ENCODE measurements around the gene HOOK1.
"Not testable (repeated sequence)": the region's sequence is repeated elsewhere in the genome, so short reads cannot be mapped to it uniquely, and the experiment has no call there.

Gene HOOK1

DNA sequence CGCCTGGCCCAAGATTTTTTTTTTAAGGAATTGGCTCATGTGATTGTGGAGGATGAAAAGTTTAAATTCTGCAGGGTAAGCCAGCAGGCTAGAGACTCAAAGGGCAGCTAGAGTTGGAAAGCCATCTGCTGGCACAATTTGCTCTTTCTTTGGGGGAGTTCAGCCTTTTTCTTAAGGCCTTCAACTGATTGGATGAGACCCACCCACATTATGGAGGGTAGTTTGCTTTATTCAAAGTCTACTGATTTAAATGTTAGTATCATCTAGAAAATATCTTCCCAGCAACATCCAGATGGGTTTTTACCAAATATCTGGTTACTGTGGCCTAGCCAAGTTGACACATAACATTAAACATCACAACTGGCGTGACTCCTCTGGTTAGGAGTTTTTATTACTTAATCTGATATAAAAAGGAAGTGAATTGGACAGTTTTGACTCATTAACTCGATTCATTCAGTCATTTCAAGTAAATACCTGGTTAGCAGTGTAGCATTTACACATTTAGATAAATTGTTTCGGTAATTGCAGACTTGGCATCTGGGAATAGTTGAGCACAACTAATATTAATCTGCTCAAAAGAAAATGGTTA is 12.4 kb downstream of the HOOK1 start:
- no peak for DNase-seq

DNA sequence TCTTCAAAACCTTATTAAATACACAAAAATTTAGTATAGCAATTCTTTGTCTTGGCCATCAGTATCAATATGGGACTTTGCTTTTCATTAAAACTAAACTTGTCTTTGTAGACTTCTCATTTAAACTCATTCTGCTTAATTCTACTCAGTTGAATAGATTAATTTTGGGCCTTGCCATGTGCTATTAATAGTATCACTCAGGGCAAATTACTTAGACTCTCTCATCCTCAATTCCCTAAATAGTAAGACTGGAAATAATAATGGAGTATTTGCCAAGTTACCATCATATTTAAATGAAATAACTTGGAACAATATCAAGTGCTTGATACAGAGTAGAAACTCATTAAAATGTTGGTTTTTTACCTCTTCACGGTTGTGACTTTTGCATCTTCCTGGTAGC is 13.4 kb downstream of the HOOK1 start:
- DNase-seq = no peak

DNA sequence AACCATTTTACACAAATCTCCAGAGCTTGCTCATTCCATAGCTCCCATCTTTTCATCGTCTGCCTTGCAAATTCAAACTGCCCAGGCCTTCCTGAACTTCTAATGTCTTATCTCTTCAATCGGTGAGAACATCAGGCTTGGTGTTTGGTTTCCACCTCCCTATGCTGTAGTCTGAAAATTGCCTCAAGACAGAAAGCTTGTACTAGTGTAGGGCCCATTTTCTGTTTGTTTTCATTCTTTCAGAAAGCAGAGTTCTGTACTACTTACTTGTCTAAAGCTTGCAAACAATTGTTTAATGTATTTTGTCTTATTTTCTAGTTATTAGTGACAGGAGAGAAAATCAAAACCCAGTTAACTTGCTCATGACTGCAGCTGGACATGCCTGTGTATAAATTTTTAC is 16.8 kb downstream of the HOOK1 start:
- DNase-seq = no peak

DNA sequence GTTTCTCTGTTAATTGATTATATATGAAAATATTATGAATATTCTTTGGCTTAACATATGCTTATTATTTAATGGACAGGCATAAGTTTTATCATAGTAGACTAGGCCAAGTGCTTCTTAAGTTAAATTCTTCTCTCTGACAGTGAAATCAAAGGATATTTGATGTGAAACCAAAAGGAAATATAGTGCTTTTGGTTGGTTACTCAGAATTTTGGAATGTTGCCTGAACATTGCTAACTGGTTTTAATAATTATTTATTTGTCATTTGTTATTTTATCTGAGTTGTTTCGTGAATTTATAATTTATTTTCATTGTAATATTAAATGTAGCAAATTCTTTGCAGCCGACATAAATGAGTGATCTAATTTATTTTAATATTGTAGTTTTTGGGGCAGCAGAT is 18.3 kb downstream of the HOOK1 start:
- DNase-seq = peak; percentile 37

DNA sequence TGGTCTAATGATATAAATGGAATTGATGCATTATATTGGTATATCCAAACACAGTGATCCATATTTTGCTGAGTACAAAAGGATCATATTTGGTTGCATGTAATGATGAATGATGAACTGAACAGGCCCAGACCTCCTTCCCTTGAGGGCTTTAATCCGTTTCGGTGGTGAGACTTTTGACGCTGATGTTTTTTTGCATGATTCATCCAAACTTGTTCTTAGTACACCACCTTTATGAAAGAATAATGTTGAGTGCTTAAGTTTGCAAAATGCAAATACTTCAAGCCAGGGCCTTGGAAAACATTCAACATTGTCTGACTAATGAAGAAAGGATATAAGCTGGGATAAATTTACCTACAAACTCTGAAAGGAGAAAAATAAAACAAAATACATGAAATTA is 19.2 kb downstream of the HOOK1 start:
- no peak for DNase-seq

DNA sequence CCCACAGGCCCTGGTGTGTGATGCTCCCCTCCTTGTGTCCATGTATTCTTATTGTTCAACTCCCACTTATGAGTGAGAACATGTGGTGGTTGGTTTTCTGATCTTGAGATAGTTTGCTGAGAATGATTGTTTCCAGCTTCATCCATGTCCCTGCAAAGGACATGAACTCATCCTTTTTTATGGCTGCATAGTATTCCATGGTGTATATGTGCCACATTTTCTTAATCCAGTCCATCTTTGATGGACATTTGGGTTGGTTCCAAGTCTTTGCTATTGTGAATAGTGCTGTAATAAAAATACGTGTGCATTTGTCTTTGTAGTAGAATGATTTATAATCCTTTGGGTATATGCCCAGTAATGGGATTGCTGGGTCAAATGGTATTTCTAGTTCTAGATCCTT is 23.1 kb downstream of the HOOK1 start:
- DNase-seq = not testable (repeated sequence)

DNA sequence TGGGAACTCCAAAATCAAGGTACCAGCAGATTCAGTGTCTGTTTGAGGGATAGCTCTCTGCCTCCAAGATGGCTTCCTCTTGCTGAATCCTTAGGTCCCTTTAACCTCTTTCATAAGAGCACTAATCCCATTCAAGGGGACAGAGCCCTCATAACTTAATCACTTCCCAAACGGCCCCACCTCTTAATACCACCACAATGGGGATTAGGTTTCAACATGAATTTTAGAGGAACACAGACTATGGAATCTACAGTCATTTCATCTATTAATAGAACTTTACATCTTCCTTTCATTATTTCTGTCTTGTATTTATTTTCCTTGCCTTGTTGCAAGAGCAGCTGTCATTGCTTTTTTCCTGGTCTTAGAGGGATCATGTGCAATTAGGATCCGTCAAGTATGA is 30.3 kb downstream of the HOOK1 start:
- no peak for DNase-seq

DNA sequence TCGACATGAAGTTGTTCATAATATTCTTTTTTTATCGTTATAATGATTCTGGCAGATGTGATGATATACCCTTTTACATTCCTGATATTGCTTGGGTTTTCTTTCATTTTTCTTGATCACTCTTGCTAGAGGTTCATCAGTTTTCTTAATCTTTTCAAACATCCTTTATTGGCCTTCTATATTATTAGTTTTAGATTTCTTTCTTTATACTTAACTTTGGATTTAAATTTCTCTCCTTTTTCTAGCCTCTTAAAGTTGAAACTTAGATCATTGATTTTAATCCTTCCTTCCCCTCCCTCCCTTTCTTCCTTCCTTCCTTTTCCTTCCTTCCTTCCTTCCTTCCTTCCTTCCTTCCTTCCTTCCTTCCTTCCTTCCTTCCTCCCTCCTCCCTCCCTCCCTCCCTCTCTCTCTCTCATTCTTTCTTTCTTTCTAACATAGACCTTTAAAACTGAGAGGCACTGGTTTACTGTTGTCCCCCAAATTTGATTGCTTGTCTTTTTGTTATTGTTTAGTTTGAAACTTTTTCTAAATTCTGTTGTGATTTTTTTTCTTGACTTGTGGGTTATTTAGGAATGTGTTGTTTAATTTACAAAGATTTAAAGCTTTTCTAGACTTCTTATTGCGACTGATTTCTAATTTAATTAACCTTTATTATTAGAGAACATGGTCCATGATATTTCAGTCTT is 31.6 kb downstream of the HOOK1 start:
- DNase-seq = no peak

DNA sequence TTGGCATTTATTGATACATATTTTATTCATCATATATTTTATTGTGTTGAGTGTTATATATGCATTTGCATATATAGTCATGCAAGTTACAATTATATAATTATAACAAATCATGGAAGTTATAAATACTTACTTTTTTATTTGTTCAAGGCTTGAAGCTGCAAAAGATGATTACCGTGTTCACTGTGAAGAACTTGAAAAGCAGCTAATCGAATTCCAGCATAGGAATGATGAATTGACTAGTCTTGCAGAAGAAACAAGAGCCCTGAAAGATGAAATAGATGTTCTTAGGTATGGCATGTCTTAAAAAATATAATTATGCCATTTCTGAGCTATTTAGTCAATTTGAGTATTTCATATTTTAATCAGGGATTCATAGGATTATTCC is 32.1 kb downstream of the HOOK1 start:
- no peak for DNase-seq

DNA sequence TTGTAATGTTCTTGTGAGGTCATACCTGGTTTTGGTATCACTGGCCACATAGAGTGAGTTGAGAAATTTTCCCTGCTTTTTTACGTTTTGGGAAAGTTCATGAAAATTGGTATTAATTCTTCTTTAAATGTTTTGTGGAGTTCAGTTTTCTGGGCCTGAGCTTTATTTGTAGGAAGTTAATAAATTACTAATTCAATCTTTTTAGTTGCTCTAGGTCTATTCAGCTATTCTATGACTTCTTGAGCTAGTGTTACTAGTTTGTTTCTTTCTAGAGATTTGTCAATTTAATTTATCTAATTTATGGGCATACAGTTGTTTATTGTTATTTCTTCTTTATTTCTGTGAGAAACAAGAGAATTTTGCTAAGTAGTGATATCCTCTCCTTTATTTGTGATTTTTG is 37.4 kb downstream of the HOOK1 start:
- no peak for DNase-seq

DNA sequence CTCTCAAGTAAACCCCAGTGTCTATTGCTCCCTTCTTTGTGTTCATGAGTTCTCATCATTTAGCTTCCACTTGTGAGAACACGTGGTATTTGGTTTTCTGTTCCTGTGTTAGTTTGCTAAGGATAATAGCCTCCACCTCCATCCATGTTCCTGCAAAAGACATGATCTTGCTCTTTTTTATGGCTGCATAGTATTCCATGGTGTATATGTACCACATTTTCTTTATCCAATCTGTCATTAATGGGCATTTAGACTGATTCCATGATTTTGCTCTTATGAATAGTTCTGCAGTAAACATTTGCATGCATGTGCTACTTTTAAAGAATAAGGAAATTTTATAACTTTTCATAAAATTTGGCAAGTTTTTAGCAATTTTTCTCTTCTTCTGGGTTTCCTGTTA is 40.5 kb downstream of the HOOK1 start:
- DNase-seq = not testable (repeated sequence)

DNA sequence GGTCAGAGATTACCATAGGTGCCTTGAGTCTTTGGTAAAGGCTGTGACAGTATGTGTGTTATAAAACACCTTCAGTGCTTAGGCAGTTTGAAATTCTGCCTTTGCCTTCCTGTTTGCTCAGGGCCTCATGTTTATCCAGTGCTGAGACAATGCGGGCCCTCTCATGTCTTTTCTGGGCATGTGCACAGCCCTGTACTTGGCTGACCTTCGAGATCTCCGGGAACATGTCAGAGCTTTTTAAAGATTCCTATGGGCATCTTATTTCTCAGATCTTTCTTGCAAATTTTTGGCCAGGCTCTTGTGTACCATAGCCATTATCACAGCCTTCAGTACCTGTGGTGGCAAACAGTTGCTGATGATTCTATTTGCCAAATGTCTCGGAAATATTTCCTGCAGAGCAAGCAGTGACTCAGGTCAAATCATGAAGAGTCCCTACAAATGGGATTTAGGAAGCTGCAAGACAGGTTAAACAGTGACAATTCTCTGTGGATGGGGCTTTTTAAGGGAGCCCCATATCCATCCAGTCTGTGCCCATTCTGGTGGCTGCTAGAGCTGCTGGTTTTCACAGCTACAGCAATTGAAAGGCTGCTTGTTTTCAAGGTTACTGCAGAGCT is 42.1 kb downstream of the HOOK1 start:
- no peak for DNase-seq

DNA sequence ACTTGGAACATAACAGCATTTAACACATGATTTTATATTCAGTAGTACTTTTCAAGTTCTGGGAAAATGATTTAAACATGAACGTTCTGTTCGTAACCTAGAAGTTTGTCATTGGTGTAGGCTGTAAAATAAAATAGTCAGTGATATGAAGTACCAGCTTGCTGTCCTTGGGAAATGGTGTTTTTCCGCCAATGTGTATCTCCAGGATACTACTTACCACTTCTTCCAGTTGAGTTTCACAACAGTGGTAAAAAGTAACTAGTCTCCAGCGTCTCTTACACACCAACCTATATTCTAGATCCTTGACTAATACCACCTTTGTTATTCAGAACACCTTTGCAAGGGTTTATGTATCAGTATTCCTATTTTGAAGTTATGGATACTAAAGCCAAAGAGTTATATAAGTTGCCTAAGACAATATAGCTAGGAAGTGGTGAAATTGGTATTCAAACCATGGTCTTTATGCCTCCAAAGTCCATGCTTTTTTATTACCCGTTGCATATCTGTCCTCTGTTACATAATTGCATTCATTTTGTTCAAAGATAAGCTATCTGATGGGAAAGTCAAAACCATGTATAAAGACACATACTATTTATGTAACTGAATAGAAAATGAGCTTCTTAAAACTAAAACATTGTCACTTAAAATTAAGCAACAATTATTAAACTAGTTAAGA is 43.1 kb downstream of the HOOK1 start:
- no peak for DNase-seq

DNA sequence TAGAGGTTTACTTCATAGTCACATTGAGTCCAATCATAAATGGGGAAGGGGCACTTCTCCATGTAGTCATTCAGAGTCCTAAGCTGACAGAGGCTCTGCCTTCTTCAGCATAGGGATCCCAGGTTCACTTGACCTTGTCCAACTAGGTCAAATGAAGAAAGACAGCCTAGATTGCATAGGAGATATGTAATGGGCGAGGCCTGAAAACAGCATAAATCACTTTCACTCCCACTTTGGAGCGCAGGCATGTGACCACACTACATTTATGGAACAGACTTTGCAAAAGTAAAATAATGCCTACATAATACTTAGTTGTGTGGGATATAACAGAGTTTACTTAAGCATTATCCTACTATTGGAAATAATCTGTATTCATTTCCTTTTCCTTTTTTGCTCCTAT is 51.7 kb downstream of the HOOK1 start:
- DNase-seq = no peak

DNA sequence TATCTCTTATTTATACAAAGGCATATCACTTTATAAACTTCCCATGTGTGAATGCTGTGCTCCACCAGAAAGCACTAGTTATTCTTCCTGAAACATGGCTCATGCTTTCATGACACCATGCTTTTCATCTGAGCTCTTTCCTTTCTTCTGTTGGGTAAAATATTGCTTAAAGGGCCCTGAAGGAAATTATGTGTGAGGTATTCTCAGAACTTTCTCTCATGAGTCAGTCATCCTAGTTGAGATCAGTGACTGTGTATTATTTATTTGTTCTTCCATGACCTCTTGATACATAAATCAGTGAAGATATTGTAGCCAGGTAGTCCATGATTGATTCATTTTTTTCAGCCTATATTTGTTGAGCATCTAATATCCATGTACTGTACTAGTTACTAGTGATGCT is 57.0 kb downstream of the HOOK1 start:
- DNase-seq = no peak

DNA sequence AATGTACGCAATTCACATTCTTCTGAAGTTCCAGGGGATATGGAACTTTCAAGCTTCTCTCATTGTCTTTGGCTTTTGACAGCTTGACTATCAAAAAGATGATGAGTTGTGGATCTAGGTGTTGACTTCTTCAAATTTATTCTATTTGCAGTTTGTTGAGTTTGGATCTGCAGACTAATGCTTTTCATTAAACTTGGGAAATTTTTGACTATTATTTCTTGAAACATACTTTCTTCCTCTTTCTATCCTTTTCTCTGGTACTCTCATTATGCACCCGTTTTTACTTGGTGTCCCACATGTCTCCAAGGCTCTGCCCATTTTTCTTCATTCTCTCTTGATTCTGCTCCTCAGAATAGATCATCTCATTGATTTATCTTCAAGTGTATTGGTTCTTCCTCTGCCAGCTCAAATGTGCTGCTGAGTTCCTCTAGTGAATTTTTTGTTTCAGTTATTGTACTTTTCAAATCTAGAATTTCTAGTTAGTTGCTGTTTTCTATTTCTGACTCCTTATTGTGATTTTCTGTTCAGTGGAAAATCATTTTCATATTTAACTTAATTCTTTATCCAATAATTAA is 62.4 kb downstream of the HOOK1 start:
- DNase-seq = no peak

DNA sequence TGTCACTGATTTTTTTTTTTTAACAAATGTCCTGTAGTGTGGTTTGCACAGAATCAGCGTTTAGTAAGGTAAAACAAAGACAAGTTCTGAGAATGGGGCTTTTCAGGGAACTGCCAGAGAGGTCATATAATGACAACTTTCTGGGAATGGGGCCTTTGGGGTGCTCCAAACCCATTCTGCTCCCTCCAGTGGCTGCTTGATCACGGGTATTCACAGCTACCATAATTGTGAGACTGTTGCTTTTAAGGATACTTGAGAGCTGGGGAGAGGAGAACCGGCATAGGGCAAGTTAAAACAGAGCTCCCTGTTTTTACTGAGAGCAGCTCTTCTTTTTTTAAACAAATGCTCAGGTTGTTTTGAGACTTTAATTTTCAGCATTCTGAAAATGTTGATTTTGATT is 63.6 kb downstream of the HOOK1 start:
- DNase-seq = no peak

DNA sequence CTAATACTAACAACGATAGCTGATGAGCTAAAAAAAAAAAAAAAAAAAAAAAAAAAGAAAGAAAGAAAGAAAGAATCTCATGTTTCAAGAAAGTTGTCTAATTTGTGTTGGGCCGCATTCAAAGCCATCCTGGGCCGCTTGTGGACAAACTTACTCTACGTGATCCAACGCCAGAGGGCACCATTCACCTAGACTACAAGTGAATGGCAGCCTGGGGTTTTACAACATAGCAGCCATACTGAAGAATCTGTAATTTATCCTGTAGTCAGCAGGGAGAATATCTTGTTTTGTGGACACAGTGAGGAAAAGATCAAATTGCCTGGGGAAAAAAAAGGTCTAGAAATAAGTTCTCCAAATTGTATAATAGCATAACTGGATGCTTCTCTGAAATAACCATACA is 64.8 kb downstream of the HOOK1 start:
- DNase-seq = peak; percentile 52

DNA sequence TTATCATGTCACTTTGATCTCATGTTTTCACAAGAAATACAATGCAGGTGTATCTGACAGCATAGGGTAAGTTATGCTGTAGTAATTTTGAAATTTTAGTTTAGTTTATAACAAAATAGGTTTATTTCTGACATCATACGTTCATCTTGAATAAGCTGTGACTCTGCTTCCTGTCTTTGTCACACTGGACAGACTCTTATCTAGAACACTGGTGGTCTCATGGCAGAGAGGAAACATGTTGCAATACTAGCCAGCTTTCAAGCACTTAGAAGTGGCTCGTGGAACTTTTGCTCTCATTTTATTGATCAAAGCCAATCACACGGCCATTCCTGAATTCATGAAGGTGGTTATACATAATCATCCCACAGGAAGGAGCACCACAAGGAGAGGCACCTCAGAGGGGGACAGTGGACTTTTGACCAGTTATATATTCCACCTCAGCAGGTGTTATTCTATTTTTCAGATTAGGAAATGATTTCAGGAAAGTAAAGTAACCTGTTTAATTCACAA is 65.3 kb downstream of the HOOK1 start:
- no peak for DNase-seq

DNA sequence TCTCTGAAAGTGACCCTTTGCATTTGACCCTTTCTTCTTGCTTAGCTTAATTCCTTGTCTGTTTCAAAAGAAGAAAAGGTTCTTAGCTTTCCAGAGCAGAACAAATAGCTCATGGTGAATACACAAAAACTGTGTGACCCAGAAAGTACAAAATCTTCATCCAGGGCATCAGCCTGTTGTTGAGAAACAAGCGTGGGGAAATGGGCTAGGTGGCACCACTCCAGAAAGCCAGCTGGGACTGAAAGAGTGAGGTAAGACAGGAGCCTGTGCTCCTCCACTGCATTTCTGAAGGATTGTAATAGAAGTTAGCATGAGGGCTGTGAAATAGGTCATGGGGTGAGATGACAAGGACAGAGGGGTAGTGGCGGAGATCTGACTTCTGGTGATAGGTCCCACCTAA is 66.0 kb downstream of the HOOK1 start:
- DNase-seq = no peak

DNA sequence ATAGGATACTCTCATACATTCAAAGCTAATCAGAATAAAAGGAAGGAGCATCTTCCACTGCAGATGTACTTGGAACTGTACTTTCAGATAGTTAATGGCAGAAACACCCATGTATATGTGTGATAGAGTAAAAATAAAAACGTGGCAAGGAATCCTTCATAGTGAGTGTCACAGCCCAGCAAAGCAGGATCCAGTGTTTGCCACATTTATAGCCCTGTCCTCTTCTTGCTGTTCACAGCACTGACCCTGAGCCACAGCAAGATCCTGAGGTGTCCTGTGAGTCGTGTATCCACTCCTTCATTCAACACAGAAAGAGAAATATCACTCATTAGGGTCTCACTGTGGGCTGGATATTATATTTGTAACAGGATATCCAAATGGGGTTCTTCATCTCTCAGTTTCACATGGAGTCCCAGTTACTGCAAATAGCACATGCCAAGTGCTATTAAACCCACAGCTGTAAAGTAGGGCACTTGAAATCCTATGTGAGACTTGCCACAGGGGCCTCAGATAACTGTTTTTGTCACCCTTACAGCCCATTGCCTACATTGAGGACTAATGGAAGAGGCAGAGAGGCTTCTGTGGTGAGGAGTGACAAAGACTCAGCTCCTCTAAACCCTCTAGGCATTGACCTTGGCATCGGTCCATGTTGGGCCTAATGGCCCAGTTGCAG is 70.5 kb downstream of the HOOK1 start:
- no peak for DNase-seq

Measured in fibroblast of skin of back (primary cell).